ENCODE data around the gene LSM14A. TPM values are rescaled to one million over a fixed set of nuclear protein-coding genes. Genes with fewer than 3 reads are reported as not detected.

LSM14A gene
- total and polyA plus RNA-seq, 9 of the 15 experiments (the other 6 are each of a cell fraction or from before 2014, with no cell fraction given): 19.5 to 150 (median 95.1) TPM

GRCh38 chr19:34243876-34244578, 71.7 kb downstream of the LSM14A start:
- Histone ChIP-seq H3K36me3 (ENCODE audit: control insufficient read depth, insufficient read depth, low read length) (no peaks in the 10 kb centered on the region), H3K27ac (ENCODE audit: extremely low read depth, low read depth, low read length) (no peak overlapping the region), H3K9ac (ENCODE audit: insufficient read depth in 1 of 2, low read depth in 2 of 2, low read length in 2 of 2) (peak overlapping the region in 1 of 2 experiments; percentile 74; a peak in 2 of 4 replicates), H3K4me1 (replicated peaks in 1 of 2; ENCODE audit: control insufficient read depth in 2 of 2, insufficient read depth in 2 of 2, low read length in 2 of 2) (peaks cover 5 to 14% of the 10 kb centered on the region in 2 experiments; a peak in 3 of 5 replicates), H4K20me1 (replicated peaks; ENCODE audit: control insufficient read depth, insufficient read depth, low read length) (no peaks in the 10 kb centered on the region; the same call in 1 of the 2 replicates), H3K9me3 (replicated peaks; ENCODE audit: control insufficient read depth, insufficient read depth, low read depth, low read length) (no peaks in the 10 kb centered on the region), H2AFZ (ENCODE audit: low read depth, low read length) (no peak overlapping the region), H3K4me2 (ENCODE audit: insufficient read depth, low read length) (no peak overlapping the region), H3K9me1 (ENCODE audit: control insufficient read depth, insufficient read depth, low read length) (no peaks in the 10 kb centered on the region), H3K4me3 (no peak overlapping the region), H3K79me2 (ENCODE audit: control insufficient read depth, insufficient read depth, low read length) (no peaks in the 10 kb centered on the region), H3K27me3 (ENCODE audit: control insufficient read depth in 2 of 2, insufficient read depth in 2 of 2, low read length in 2 of 2) (no peaks in the 10 kb centered on the region)
- ChIA-PET POLR2A (interaction anchor here (0.6 kb wide), 1 partner anchor 13 kb away, joined by 3 read pairs; no protein-coding TSS in a partner anchor), CTCF (ENCODE audit: low intra/inter-chr PET ratio) (no interaction called here)
- in situ Hi-C loops (cut with MboI) (no loop called here), intact Hi-C loops (cut with micrococcal nuclease) (loop anchor here (5.0 kb wide), 1 partner anchor 93 kb away; no protein-coding TSS in a partner anchor)
- no peak for FAIRE-seq
- no peak for DNase-seq (ENCODE audit: extremely low read depth in 1 of 4, low spot score in 3 of 4)
- no peak for ATAC-seq
- 57% methylated on average over 17 of the region's 17 CpGs for WGBS (ENCODE audit: insufficient coverage, low coverage, missing lambda C conversion rate)
- BruUV-seq (replicated peaks): no TSS peak
- TF ChIP-seq NFATC3 (IDR thresholded peaks at IDR 0.05) (no peak), ZNF644 (tag; IDR thresholded peaks at IDR 0.05; ENCODE audit: low read depth) (no peak)
- TF ChIP-seq, protein P1, sequence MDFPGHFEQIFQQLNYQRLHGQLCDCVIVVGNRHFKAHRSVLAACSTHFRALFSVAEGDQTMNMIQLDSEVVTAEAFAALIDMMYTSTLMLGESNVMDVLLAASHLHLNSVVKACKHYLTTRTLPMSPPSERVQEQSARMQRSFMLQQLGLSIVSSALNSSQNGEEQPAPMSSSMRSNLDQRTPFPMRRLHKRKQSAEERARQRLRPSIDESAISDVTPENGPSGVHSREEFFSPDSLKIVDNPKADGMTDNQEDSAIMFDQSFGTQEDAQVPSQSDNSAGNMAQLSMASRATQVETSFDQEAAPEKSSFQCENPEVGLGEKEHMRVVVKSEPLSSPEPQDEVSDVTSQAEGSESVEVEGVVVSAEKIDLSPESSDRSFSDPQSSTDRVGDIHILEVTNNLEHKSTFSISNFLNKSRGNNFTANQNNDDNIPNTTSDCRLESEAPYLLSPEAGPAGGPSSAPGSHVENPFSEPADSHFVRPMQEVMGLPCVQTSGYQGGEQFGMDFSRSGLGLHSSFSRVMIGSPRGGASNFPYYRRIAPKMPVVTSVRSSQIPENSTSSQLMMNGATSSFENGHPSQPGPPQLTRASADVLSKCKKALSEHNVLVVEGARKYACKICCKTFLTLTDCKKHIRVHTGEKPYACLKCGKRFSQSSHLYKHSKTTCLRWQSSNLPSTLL (IDR thresholded peaks at IDR 0.05): no peak
- TF ChIP-seq, protein P2, sequence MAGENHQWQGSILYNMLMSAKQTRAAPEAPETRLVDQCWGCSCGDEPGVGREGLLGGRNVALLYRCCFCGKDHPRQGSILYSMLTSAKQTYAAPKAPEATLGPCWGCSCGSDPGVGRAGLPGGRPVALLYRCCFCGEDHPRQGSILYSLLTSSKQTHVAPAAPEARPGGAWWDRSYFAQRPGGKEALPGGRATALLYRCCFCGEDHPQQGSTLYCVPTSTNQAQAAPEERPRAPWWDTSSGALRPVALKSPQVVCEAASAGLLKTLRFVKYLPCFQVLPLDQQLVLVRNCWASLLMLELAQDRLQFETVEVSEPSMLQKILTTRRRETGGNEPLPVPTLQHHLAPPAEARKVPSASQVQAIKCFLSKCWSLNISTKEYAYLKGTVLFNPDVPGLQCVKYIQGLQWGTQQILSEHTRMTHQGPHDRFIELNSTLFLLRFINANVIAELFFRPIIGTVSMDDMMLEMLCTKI (IDR thresholded peaks at IDR 0.05; ENCODE audit: partially characterized antibody): no peak
- TF ChIP-seq, protein P3, sequence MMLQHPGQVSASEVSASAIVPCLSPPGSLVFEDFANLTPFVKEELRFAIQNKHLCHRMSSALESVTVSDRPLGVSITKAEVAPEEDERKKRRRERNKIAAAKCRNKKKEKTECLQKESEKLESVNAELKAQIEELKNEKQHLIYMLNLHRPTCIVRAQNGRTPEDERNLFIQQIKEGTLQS (IDR thresholded peaks at IDR 0.05): 0 out of 2 replicates have a peak, but pooled peaks have one; percentile 34
- TF ChIP-seq, protein P3 (CRISPR knock-in tag; conservative IDR thresholded peaks at IDR 0.05): 0 out of 2 replicates have a peak, but pooled peaks have one; percentile 3

Data from K562 (cell line).